ENCODE measurements around the gene CYFIP1.

- no peak for TF ChIP-seq RBBP5 (conservative IDR thresholded peaks at IDR 0.05)
- no peak for TF ChIP-seq NR2F1 (conservative IDR thresholded peaks at IDR 0.05)
- TF ChIP-seq, protein P1, sequence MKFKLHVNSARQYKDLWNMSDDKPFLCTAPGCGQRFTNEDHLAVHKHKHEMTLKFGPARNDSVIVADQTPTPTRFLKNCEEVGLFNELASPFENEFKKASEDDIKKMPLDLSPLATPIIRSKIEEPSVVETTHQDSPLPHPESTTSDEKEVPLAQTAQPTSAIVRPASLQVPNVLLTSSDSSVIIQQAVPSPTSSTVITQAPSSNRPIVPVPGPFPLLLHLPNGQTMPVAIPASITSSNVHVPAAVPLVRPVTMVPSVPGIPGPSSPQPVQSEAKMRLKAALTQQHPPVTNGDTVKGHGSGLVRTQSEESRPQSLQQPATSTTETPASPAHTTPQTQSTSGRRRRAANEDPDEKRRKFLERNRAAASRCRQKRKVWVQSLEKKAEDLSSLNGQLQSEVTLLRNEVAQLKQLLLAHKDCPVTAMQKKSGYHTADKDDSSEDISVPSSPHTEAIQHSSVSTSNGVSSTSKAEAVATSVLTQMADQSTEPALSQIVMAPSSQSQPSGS (IDR thresholded peaks at IDR 0.05; ENCODE audit: low read length) = no peak
- TF ChIP-seq, protein P2, sequence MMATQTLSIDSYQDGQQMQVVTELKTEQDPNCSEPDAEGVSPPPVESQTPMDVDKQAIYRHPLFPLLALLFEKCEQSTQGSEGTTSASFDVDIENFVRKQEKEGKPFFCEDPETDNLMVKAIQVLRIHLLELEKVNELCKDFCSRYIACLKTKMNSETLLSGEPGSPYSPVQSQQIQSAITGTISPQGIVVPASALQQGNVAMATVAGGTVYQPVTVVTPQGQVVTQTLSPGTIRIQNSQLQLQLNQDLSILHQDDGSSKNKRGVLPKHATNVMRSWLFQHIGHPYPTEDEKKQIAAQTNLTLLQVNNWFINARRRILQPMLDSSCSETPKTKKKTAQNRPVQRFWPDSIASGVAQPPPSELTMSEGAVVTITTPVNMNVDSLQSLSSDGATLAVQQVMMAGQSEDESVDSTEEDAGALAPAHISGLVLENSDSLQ (IDR thresholded peaks at IDR 0.05) = no peak
- TF ChIP-seq, protein P3, sequence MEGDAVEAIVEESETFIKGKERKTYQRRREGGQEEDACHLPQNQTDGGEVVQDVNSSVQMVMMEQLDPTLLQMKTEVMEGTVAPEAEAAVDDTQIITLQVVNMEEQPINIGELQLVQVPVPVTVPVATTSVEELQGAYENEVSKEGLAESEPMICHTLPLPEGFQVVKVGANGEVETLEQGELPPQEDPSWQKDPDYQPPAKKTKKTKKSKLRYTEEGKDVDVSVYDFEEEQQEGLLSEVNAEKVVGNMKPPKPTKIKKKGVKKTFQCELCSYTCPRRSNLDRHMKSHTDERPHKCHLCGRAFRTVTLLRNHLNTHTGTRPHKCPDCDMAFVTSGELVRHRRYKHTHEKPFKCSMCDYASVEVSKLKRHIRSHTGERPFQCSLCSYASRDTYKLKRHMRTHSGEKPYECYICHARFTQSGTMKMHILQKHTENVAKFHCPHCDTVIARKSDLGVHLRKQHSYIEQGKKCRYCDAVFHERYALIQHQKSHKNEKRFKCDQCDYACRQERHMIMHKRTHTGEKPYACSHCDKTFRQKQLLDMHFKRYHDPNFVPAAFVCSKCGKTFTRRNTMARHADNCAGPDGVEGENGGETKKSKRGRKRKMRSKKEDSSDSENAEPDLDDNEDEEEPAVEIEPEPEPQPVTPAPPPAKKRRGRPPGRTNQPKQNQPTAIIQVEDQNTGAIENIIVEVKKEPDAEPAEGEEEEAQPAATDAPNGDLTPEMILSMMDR (IDR thresholded peaks at IDR 0.05 in 2 of 3, conservative IDR thresholded peaks at IDR 0.05 in 1 of 3; ENCODE audit: control insufficient read depth in 2 of 3, extremely low read depth in 1 of 3, insufficient read depth in 1 of 3, low read depth in 3 of 3, low read length in 3 of 3) = no peak
- TF ChIP-seq YY1 (IDR thresholded peaks at IDR 0.05; ENCODE audit: low read depth, low read length) = no peak
Observed at GRCh38 chr15:22892333-22892732, 87.8 kb downstream of the CYFIP1 start.

Data from GM12878 (cell line).